Mesenchymal stem cell (in vitro differentiated cells and primary cell): ENCODE results near the gene IGF2BP2.

ENCODE experiments used
- DNase-seq: peaks from one replicate; pipeline ENCODE4 v3.0.0-alpha.2; 2013
- H2AFZ ChIP-seq: one replicate; pipeline ENCODE4 v1.6.1; 2013; ENCODE audit warnings: low read depth, mild to moderate bottlenecking, control low read depth, inconsistent platforms, low read length, moderate library complexity
- H2AK5ac ChIP-seq: 2 replicates; pipeline ENCODE4 v1.6.1; 2013; ENCODE audit warnings: low read length, moderate library complexity, mild to moderate bottlenecking, inconsistent platforms; ENCODE audit not compliant: severe bottlenecking
- H2BK120ac ChIP-seq: one replicate; pipeline ENCODE4 v1.6.1; 2013; ENCODE audit warnings: low read depth, mild to moderate bottlenecking, inconsistent platforms, low read length, moderate library complexity
- H2BK12ac ChIP-seq, 2 experiments: one replicate each; pipeline ENCODE4 v1.6.1; 2013; ENCODE audit warnings: inconsistent platforms in 2 of 2, low read length in 2 of 2, mild to moderate bottlenecking in 2 of 2, moderate library complexity in 2 of 2, control low read depth in 1 of 2
- H2BK15ac ChIP-seq: one replicate; pipeline ENCODE4 v1.6.1; 2013; ENCODE audit warnings: mild to moderate bottlenecking, low read depth, inconsistent platforms; ENCODE audit not compliant: poor library complexity, severe bottlenecking
- H2BK5ac ChIP-seq: 2 replicates; pipeline ENCODE4 v1.6.1; 2013; ENCODE audit warnings: low read depth, mild to moderate bottlenecking, low read length, control low read depth, inconsistent platforms; ENCODE audit not compliant: poor library complexity, severe bottlenecking
- H3K14ac ChIP-seq, 2 experiments: one replicate each; pipeline ENCODE4 v1.6.1; 2013; ENCODE audit warnings: inconsistent platforms in 2 of 2, low read length in 2 of 2, control low read depth in 1 of 2, mild to moderate bottlenecking in 1 of 2, moderate library complexity in 1 of 2
- H3K18ac ChIP-seq, 2 experiments: one replicate each; pipeline ENCODE4 v1.6.1; 2013; ENCODE audit warnings: inconsistent platforms in 2 of 2, low read length in 2 of 2, control low read depth in 1 of 2, low read depth in 1 of 2, mild to moderate bottlenecking in 1 of 2
- H3K23ac ChIP-seq, 2 experiments: one replicate each; pipeline ENCODE4 v1.6.1; 2013; ENCODE audit warnings: inconsistent platforms in 2 of 2, low read length in 2 of 2, mild to moderate bottlenecking in 2 of 2, moderate library complexity in 2 of 2, control low read depth in 1 of 2
- H3K27ac ChIP-seq: 2 replicates; pipeline ENCODE4 v1.5.1; 2013; ENCODE audit warnings: mild to moderate bottlenecking, moderate library complexity, low read length, control low read depth, inconsistent platforms; ENCODE audit not compliant: poor library complexity, severe bottlenecking
- H3K27me3 ChIP-seq, 2 experiments: 2 replicates each; pipeline versions ENCODE4 v1.6.1 to v1.7.0; 2013; ENCODE audit warnings: low read length in 2 of 2, mild to moderate bottlenecking in 2 of 2, moderate library complexity in 2 of 2, control low read depth in 1 of 2, inconsistent platforms in 1 of 2; ENCODE audit not compliant: control insufficient read depth in 1 of 2, insufficient read depth in 1 of 2
- H3K36me3 ChIP-seq, 2 experiments: 2 replicates each; pipeline versions ENCODE4 v1.6.1 to v1.7.0; 2013; ENCODE audit warnings: low read length in 2 of 2, control low read depth in 1 of 2, inconsistent platforms in 1 of 2, low read depth in 1 of 2, mild to moderate bottlenecking in 1 of 2; ENCODE audit not compliant: insufficient read depth in 2 of 2, control insufficient read depth in 1 of 2
- H3K4ac ChIP-seq, 2 experiments: one replicate each; pipeline ENCODE4 v1.6.1; 2013; ENCODE audit warnings: inconsistent platforms in 2 of 2, low read length in 2 of 2, mild to moderate bottlenecking in 2 of 2, moderate library complexity in 2 of 2, control low read depth in 1 of 2, low read depth in 1 of 2
- H3K4me1 ChIP-seq: 2 replicates; pipeline ENCODE4 v1.6.1; 2013; ENCODE audit warnings: low read depth, low read length, control low read depth; ENCODE audit not compliant: control insufficient read depth, insufficient read depth
- H3K4me2 ChIP-seq: 2 replicates; pipeline ENCODE4 v1.6.1; 2013; ENCODE audit warnings: low read length, mild to moderate bottlenecking, inconsistent platforms; ENCODE audit not compliant: poor library complexity, severe bottlenecking
- H3K4me3 ChIP-seq, 2 experiments: 2 replicates each; pipeline versions ENCODE4 v1.5.1 to v1.7.0; 2013; ENCODE audit warnings: low read length in 2 of 2, mild to moderate bottlenecking in 2 of 2, control low read depth in 1 of 2, low read depth in 1 of 2; ENCODE audit not compliant: insufficient read depth in 1 of 2
- H3K79me1 ChIP-seq: replicated peaks from 2 replicates; pipeline ENCODE4 v1.6.1; 2013; ENCODE audit warnings: mild to moderate bottlenecking, control low read depth, low read length, inconsistent platforms; ENCODE audit not compliant: poor library complexity, severe bottlenecking
- H3K9ac ChIP-seq: 2 replicates; pipeline ENCODE4 v1.7.0; 2013; ENCODE audit warnings: mild to moderate bottlenecking, low read length, moderate library complexity
- H3K9me3 ChIP-seq: 2 replicates; pipeline ENCODE4 v1.7.0; 2013; ENCODE audit warnings: mild to moderate bottlenecking, low read length; ENCODE audit not compliant: control insufficient read depth
- H4K8ac ChIP-seq: one replicate; pipeline ENCODE4 v1.6.1; 2013; ENCODE audit warnings: inconsistent platforms, mild to moderate bottlenecking, low read length, moderate library complexity
- H4K91ac ChIP-seq: one replicate; pipeline ENCODE4 v1.6.1; 2013; ENCODE audit warnings: mild to moderate bottlenecking, low read length, inconsistent platforms
- WGBS: methylation state at CpG from one replicate; pipeline ENCODE4 v1.1.7; 2013; ENCODE audit warnings: mixed read lengths; 5-methylcytosine and 5-hydroxymethylcytosine counted together

The IGF2BP2 gene

DNA sequence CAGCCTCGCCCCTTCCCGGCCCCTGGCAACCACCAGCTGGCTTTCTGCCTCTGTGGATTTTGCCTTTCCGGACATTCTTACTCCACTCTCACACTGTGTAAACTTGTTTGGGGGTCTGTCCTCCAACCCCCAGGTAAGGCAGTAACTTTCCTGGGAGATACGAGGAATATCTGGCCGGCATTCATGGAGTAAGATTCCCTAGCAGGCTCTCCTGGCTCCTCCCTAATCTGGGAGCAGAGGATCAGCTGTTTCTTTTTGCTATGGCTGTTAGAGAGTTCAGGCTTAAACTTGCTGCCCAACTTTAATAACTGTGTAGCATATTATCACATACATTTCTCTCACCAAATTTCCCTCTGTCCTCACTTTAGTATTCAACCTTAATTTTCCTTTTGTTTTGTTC lies 64.3 kb downstream of the IGF2BP2 start:
- Histone ChIP-seq H3K4me1 (peaks cover 11% of the 10 kb centered on the region), H3K18ac (no peak overlapping the region), H3K23ac (no peak overlapping the region), H2AFZ (no peak overlapping the region), H2BK5ac (no peak overlapping the region), H3K36me3 (peaks cover 5 to 16% of the 10 kb centered on the region in 2 experiments), H2AK5ac (no peak overlapping the region), H3K9ac (peak overlapping the region; percentile 86), H2BK12ac (no peak overlapping the region), H3K4me3 (peak overlapping the region in 1 of 2 experiments; percentile 68), H4K91ac (no peak overlapping the region), H2BK120ac (no peak overlapping the region), H3K14ac (no peak overlapping the region), H3K9me3 (no peaks in the 10 kb centered on the region), H3K79me1 (peaks cover 4% of the 10 kb centered on the region), H3K4me2 (peak overlapping the region; percentile 49), H3K27me3 (no peaks in the 10 kb centered on the region), H3K27ac (no peak overlapping the region), H3K4ac (no peak overlapping the region), H2BK15ac (no peak overlapping the region), H4K8ac (no peak overlapping the region)
- WGBS, result 80% methylated on average over 5 of the region's 5 CpGs
- DNase-seq, result no peak

DNA sequence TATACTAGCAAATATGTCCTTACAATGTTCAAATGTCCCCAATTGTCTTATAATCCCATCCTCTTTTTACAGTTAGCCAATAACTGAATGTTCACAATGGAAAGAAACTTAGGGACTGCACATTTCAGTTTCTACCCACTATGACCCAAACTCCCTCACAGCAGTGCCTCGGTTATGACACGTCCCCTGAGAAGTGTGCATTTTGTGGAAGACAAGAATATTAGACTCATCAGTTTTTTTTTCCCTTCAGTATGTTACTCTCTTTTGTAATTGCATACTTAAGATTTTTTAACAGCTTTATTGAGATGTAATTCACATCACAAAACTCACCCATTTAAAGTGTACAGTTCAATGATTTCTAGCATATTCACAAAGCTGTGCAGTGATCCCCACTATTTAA lies 64.8 kb downstream of the IGF2BP2 start:
- no peak overlapping the region for H2AK5ac ChIP-seq
- H2AFZ ChIP-seq, result no peak overlapping the region
- H3K79me1 ChIP-seq, result peaks cover 4% of the 10 kb centered on the region
- no peak overlapping the region for H2BK12ac ChIP-seq
- H3K23ac ChIP-seq, result no peak overlapping the region
- no peak for DNase-seq
- peaks cover 10 to 17% of the 10 kb centered on the region in 2 experiments for H3K36me3 ChIP-seq
- peak overlapping the region; percentile 86 for H3K9ac ChIP-seq
- no peak overlapping the region for H3K27ac ChIP-seq
- 92% methylated on average over 2 of the region's 2 CpGs for WGBS
- no peak overlapping the region for H3K18ac ChIP-seq
- no peak overlapping the region for H4K91ac ChIP-seq
- no peak overlapping the region for H4K8ac ChIP-seq
- no peak overlapping the region for H3K14ac ChIP-seq
- H3K4me2 ChIP-seq, result no peak overlapping the region
- no peak overlapping the region for H2BK15ac ChIP-seq
- H3K4me1 ChIP-seq, result peaks cover 9% of the 10 kb centered on the region
- H3K4me3 ChIP-seq, result peak overlapping the region in 1 of 2 experiments; percentile 68
- no peak overlapping the region for H2BK5ac ChIP-seq
- no peak overlapping the region for H3K4ac ChIP-seq
- H3K27me3 ChIP-seq, result no peaks in the 10 kb centered on the region
- no peaks in the 10 kb centered on the region for H3K9me3 ChIP-seq
- no peak overlapping the region for H2BK120ac ChIP-seq

DNA sequence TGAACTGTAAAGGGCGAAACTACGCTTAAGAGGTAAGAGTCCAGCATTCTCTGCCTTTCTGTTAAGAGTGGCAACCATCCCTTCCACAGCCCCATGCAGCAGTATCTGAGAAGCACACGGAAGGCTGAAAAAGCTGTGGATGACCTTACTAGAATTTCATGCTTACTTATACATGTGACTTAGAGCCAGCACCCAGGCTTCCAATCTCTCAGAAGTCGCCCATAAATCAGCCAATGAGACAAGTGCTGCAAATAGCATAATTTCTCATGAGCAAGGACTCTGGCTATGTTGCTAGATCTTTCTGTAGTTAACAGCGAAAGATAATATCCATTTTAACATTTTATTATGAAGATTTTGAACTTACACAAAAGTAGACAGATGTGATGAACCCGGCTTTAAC lies 65.3 kb downstream of the IGF2BP2 start:
- Histone ChIP-seq H2BK12ac (no peak overlapping the region), H4K91ac (no peak overlapping the region), H2BK15ac (no peak overlapping the region), H2AK5ac (no peak overlapping the region), H3K9ac (no peak overlapping the region), H3K4me3 (no peak overlapping the region), H2AFZ (no peak overlapping the region), H4K8ac (no peak overlapping the region), H3K27ac (no peak overlapping the region), H3K4ac (no peak overlapping the region), H3K4me1 (peaks cover 8% of the 10 kb centered on the region), H3K4me2 (no peak overlapping the region), H3K36me3 (peaks cover 12 to 17% of the 10 kb centered on the region in 2 experiments), H3K79me1 (peaks cover 7% of the 10 kb centered on the region), H3K9me3 (no peaks in the 10 kb centered on the region), H3K14ac (no peak overlapping the region), H2BK120ac (no peak overlapping the region), H3K27me3 (no peaks in the 10 kb centered on the region), H3K18ac (peak overlapping the region in 1 of 2 experiments; percentile 18), H2BK5ac (no peak overlapping the region), H3K23ac (no peak overlapping the region)
- DNase-seq, result no peak
- 85% methylated on average over 3 of the region's 6 CpGs for WGBS

- no peak overlapping the region for H4K8ac ChIP-seq
- H3K36me3 ChIP-seq, result peaks cover 12 to 17% of the 10 kb centered on the region in 2 experiments
- no peak overlapping the region for H3K23ac ChIP-seq
- no peak for DNase-seq
- H4K91ac ChIP-seq, result no peak overlapping the region
- H3K79me1 ChIP-seq, result peaks cover 8% of the 10 kb centered on the region
- H3K9me3 ChIP-seq, result no peaks in the 10 kb centered on the region
- 71% methylated on average over 1 of the region's 1 CpG for WGBS
- no peak overlapping the region for H2AFZ ChIP-seq
- no peak overlapping the region for H2BK15ac ChIP-seq
- no peak overlapping the region for H3K14ac ChIP-seq
- H2BK5ac ChIP-seq, result no peak overlapping the region
- H3K4me2 ChIP-seq, result no peak overlapping the region
- no peak overlapping the region for H3K18ac ChIP-seq
- no peak overlapping the region for H3K9ac ChIP-seq
- no peak overlapping the region for H3K27ac ChIP-seq
- no peak overlapping the region for H2BK120ac ChIP-seq
- H2AK5ac ChIP-seq, result no peak overlapping the region
- H3K4ac ChIP-seq, result no peak overlapping the region
- no peak overlapping the region for H2BK12ac ChIP-seq
- no peak overlapping the region for H3K4me3 ChIP-seq
- peaks cover 5% of the 10 kb centered on the region for H3K4me1 ChIP-seq
- no peaks in the 10 kb centered on the region for H3K27me3 ChIP-seq
Measured at GRCh38 chr3:185758912-185759311, 65.9 kb downstream of the IGF2BP2 start.
